WTC11 (cell line): Measurements from ENCODE around the gene ZNF276.

Experiments used
- ZNF423 ChIP-seq: fragments of 250-450 bp; sonication (Bioruptor Pico); IDR thresholded peaks from 2 replicates; pipeline ENCODE4 v2.1.2; 2022; ENCODE audit warnings: mild to moderate bottlenecking, moderate library complexity
- TF ChIP-seq, protein P1 (sequence below): fragments of 200-600 bp; IDR thresholded peaks from 2 replicates; pipeline ENCODE4 v1.8.0; 2022; ENCODE audit warnings: antibody characterized with exemption
- TF ChIP-seq, protein P2 (sequence below): sonication (generic); formaldehyde crosslinking; conservative IDR thresholded peaks from 2 replicates; pipeline ENCODE4 v1.8.1; 2022; ENCODE audit warnings: mild to moderate bottlenecking, missing genetic modification reagents
- TF ChIP-seq, protein P3 (sequence below): sonication (generic); formaldehyde crosslinking; IDR thresholded peaks from 2 replicates; pipeline ENCODE4 v1.8.0; 2022; ENCODE audit warnings: mild to moderate bottlenecking, missing genetic modification reagents

DNA sequence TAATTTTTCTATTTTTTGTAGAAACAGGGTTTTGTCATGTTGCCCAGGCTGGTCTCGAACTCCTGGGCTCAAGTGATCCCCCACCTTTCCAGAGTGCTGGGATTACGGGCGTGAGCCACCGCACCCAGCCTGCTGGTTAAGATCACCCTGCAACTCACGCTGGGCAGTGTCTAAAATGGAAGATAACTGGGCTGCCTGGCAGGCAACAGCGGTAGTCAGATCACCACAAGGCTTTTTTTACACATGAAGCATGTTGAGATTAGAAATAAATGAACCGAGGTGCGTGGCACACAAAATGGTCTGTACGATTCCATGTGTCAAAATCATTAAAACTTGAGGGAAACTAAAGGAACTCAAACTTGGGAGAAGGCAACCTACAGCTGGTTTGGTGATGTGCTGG is 26.7 kb downstream of the ZNF276 start:
- TF ChIP-seq, protein P1, sequence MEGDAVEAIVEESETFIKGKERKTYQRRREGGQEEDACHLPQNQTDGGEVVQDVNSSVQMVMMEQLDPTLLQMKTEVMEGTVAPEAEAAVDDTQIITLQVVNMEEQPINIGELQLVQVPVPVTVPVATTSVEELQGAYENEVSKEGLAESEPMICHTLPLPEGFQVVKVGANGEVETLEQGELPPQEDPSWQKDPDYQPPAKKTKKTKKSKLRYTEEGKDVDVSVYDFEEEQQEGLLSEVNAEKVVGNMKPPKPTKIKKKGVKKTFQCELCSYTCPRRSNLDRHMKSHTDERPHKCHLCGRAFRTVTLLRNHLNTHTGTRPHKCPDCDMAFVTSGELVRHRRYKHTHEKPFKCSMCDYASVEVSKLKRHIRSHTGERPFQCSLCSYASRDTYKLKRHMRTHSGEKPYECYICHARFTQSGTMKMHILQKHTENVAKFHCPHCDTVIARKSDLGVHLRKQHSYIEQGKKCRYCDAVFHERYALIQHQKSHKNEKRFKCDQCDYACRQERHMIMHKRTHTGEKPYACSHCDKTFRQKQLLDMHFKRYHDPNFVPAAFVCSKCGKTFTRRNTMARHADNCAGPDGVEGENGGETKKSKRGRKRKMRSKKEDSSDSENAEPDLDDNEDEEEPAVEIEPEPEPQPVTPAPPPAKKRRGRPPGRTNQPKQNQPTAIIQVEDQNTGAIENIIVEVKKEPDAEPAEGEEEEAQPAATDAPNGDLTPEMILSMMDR, result no peak
- TF ChIP-seq, protein P2, sequence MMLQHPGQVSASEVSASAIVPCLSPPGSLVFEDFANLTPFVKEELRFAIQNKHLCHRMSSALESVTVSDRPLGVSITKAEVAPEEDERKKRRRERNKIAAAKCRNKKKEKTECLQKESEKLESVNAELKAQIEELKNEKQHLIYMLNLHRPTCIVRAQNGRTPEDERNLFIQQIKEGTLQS (CRISPR knock-in tag), result no peak
- no peak for TF ChIP-seq ZNF423
- TF ChIP-seq, protein P3, sequence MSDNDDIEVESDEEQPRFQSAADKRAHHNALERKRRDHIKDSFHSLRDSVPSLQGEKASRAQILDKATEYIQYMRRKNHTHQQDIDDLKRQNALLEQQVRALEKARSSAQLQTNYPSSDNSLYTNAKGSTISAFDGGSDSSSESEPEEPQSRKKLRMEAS, result no peak
